ENCODE data around the gene EXOC5. TPM values are rescaled to one million over a fixed set of nuclear protein-coding genes. Genes with fewer than 3 reads are reported as not detected.
"Not testable (repeated sequence)": the region's sequence is repeated elsewhere in the genome, so short reads cannot be mapped to it uniquely, and the experiment has no call there.

EXOC5 gene
- total RNA-seq, 3 donors from 2014 or later (not counting 1 experiment from before 2014, with no cell fraction given), result 37.1 to 42.0 (median 41.7) TPM

- DNase-seq; H3K9me3 Mint-ChIP-seq; H3K27me3 ChIP-seq (ENCODE audit: control insufficient read depth, insufficient read depth, low read length); H3K36me3 Mint-ChIP-seq; H3K4me1 Mint-ChIP-seq; H3K27me3 Mint-ChIP-seq (ENCODE audit: low read depth in 2 of 2); H3K4me3 ChIP-seq (ENCODE audit: low read length); H3K27ac Mint-ChIP-seq; H3K9me3 ChIP-seq (ENCODE audit: control insufficient read depth, insufficient read depth, low read length); H3K4me3 Mint-ChIP-seq; H3K36me3 ChIP-seq (ENCODE audit: control insufficient read depth, insufficient read depth, low read length); H3K4me1 ChIP-seq (ENCODE audit: control insufficient read depth, insufficient read depth, low read length); H3K27ac ChIP-seq (ENCODE audit: low read length); ATAC-seq; intact Hi-C loops (cut with micrococcal nuclease): not testable (repeated sequence)
- TF ChIP-seq CTCF (IDR thresholded peaks at IDR 0.05), result peak; percentile 46
Observed at GRCh38 chr14:57202672-57203071, 66.0 kb downstream of the EXOC5 start.

GRCh38 chr14:57199921-57200320 lies 68.8 kb downstream of the EXOC5 start:
- TF ChIP-seq CTCF (IDR thresholded peaks at IDR 0.05), result no peak
- Histone ChIP-seq H3K36me3 (ENCODE audit: control insufficient read depth, insufficient read depth, low read length) (no peaks in the 10 kb centered on the region), H3K27ac (ENCODE audit: low read length) (no peak overlapping the region), H3K4me3 (ENCODE audit: low read length) (no peak overlapping the region), H3K27me3 (ENCODE audit: control insufficient read depth, insufficient read depth, low read length) (no peaks in the 10 kb centered on the region), H3K4me1 (ENCODE audit: control insufficient read depth, insufficient read depth, low read length) (no peaks in the 10 kb centered on the region), H3K9me3 (ENCODE audit: control insufficient read depth, insufficient read depth, low read length) (no peaks in the 10 kb centered on the region)
- WGBS (ENCODE audit: insufficient coverage), result 88% methylated on average over 6 of the region's 6 CpGs
- no peak for DNase-seq
- peaks cover 2 to 8% of the 10 kb centered on the region in 2 donors for H3K27me3 Mint-ChIP-seq (ENCODE audit: low read depth in 2 of 2)
- no peaks in the 10 kb centered on the region for H3K4me1 Mint-ChIP-seq
- no peaks in the 10 kb centered on the region for H3K36me3 Mint-ChIP-seq
- H3K27ac Mint-ChIP-seq, result no peak overlapping the region
- ATAC-seq, result no peak
- H3K4me3 Mint-ChIP-seq, result no peak overlapping the region
- intact Hi-C loops (cut with micrococcal nuclease), result no loop called here
- H3K9me3 Mint-ChIP-seq, result no peaks in the 10 kb centered on the region

GRCh38 chr14:57189070-57189469 lies 79.6 kb downstream of the EXOC5 start:
- H3K27me3 Mint-ChIP-seq (ENCODE audit: low read depth in 2 of 2), result peaks cover 24 to 49% of the 10 kb centered on the region in 2 donors
- no peak overlapping the region for H3K27ac Mint-ChIP-seq
- TF ChIP-seq CTCF (IDR thresholded peaks at IDR 0.05), result no peak
- no peaks in the 10 kb centered on the region for H3K36me3 ChIP-seq (ENCODE audit: control insufficient read depth, insufficient read depth, low read length)
- ATAC-seq, result no peak
- H3K4me1 Mint-ChIP-seq, result no peaks in the 10 kb centered on the region
- H3K4me3 Mint-ChIP-seq, result no peak overlapping the region
- no peaks in the 10 kb centered on the region for H3K9me3 Mint-ChIP-seq
- H3K4me1 ChIP-seq (ENCODE audit: control insufficient read depth, insufficient read depth, low read length), result no peaks in the 10 kb centered on the region
- DNase-seq, result no peak
- no peaks in the 10 kb centered on the region for H3K36me3 Mint-ChIP-seq
- H3K27ac ChIP-seq (ENCODE audit: low read length), result no peak overlapping the region
- WGBS (ENCODE audit: insufficient coverage), result 89% methylated on average over 7 of the region's 7 CpGs
- no peak overlapping the region for H3K4me3 ChIP-seq (ENCODE audit: low read length)
- intact Hi-C loops (cut with micrococcal nuclease), result no loop called here
- H3K9me3 ChIP-seq (ENCODE audit: control insufficient read depth, insufficient read depth, low read length), result no peaks in the 10 kb centered on the region
- peaks cover 3% of the 10 kb centered on the region for H3K27me3 ChIP-seq (ENCODE audit: control insufficient read depth, insufficient read depth, low read length)

- DNase-seq (peak in 1 of 2 donors; percentile 4), ATAC-seq (no peak)
- H3K4me1 Mint-ChIP-seq, result no peaks in the 10 kb centered on the region
- whole genome bisulfite sequencing (ENCODE audit: insufficient coverage), result 35% methylated on average over 5 of the region's 5 CpGs
- Histone ChIP-seq H3K9me3 (ENCODE audit: control insufficient read depth, insufficient read depth, low read length) (no peaks in the 10 kb centered on the region), H3K36me3 (ENCODE audit: control insufficient read depth, insufficient read depth, low read length) (no peaks in the 10 kb centered on the region), H3K4me1 (ENCODE audit: control insufficient read depth, insufficient read depth, low read length) (no peaks in the 10 kb centered on the region), H3K4me3 (ENCODE audit: low read length) (no peak overlapping the region), H3K27ac (ENCODE audit: low read length) (no peak overlapping the region), H3K27me3 (ENCODE audit: control insufficient read depth, insufficient read depth, low read length) (no peaks in the 10 kb centered on the region)
- intact Hi-C loops (cut with micrococcal nuclease), result no loop called here
- no peak for TF ChIP-seq CTCF (IDR thresholded peaks at IDR 0.05)
- H3K9me3 Mint-ChIP-seq, result no peaks in the 10 kb centered on the region
- no peaks in the 10 kb centered on the region for H3K36me3 Mint-ChIP-seq
- no peak overlapping the region for H3K27ac Mint-ChIP-seq
- H3K4me3 Mint-ChIP-seq, result no peak overlapping the region
- peaks cover 13 to 38% of the 10 kb centered on the region in 2 donors for H3K27me3 Mint-ChIP-seq (ENCODE audit: low read depth in 2 of 2)
Observed at GRCh38 chr14:57182760-57183503, 85.8 kb downstream of the EXOC5 start.
